Activated CD8-positive, alpha-beta memory T cell treated with anti-CD3 and anti-CD28 coated beads, Interleukin-2, amount 50 U/mL, for 1 hour (primary cell): ENCODE data around the gene SCTR.

Experiments used
- DNase-seq: peaks from one replicate; pipeline ENCODE4 v3.0.0-alpha.2; 2020; ENCODE audit errors: extremely low read depth

Gene SCTR

GRCh38 chr2:119523952-119524694 lies at the start of gene SCTR:
TSS of gene SCTR (minus strand) at chr2:119524483. CDS start at chr2:119524226, 257 bp downstream.
- no peak for DNase-seq

- DNase-seq, result no peak
Measured at GRCh38 chr2:119567292-119567691, 43.0 kb upstream of the SCTR start.

GRCh38 chr2:119565481-119565880 lies 41.2 kb upstream of the SCTR start:
- no peak for DNase-seq

GRCh38 chr2:119553687-119554344 lies 29.5 kb upstream of the SCTR start:
- DNase-seq, result no peak

- no peak for DNase-seq
Measured at GRCh38 chr2:119552902-119553301, 28.6 kb upstream of the SCTR start.

GRCh38 chr2:119550856-119551255 lies 26.6 kb upstream of the SCTR start:
- no peak for DNase-seq

GRCh38 chr2:119550346-119550745 lies 26.1 kb upstream of the SCTR start:
- DNase-seq, result no peak

- DNase-seq, result no peak
Measured at GRCh38 chr2:119549241-119549640, 25.0 kb upstream of the SCTR start.

GRCh38 chr2:119548516-119549120 lies 24.3 kb upstream of the SCTR start:
- no peak for DNase-seq

- no peak for DNase-seq
Measured at GRCh38 chr2:119546447-119546767, 22.1 kb upstream of the SCTR start.

- no peak for DNase-seq
Measured at GRCh38 chr2:119545754-119546446, 21.6 kb upstream of the SCTR start.

- no peak for DNase-seq
Measured at GRCh38 chr2:119544939-119545475, 20.7 kb upstream of the SCTR start.

- no peak for DNase-seq
Measured at GRCh38 chr2:119544075-119544938, 20.0 kb upstream of the SCTR start, which contains the start of gene CFAP221. TSS of gene CFAP221 (plus strand) at chr2:119544449. CDS start at chr2:119546132, 1,683 bp downstream.

GRCh38 chr2:119541476-119541875 lies 17.2 kb upstream of the SCTR start:
- no peak for DNase-seq

- DNase-seq, result no peak
Measured at GRCh38 chr2:119537792-119538191, 13.5 kb upstream of the SCTR start.

GRCh38 chr2:119536707-119537106 lies 12.4 kb upstream of the SCTR start:
- DNase-seq, result no peak

GRCh38 chr2:119536211-119536610 lies 11.9 kb upstream of the SCTR start:
- DNase-seq, result no peak

GRCh38 chr2:119533560-119533959 lies 9.3 kb upstream of the SCTR start:
- no peak for DNase-seq

GRCh38 chr2:119531292-119531691 lies 7.0 kb upstream of the SCTR start:
- DNase-seq, result no peak

- no peak for DNase-seq
Measured at GRCh38 chr2:119527999-119528398, 3.7 kb upstream of the SCTR start.

- no peak for DNase-seq
Measured at GRCh38 chr2:119525614-119526013, 1.3 kb upstream of the SCTR start.
